CD4-positive, alpha-beta T cell (primary cell): ENCODE measurements around the gene GP1BA. TPM values are rescaled to one million over a fixed set of nuclear protein-coding genes. Genes with fewer than 3 reads are reported as not detected.

Experiments used
- ATAC-seq: fragments of 200-7000 bp; cut with Tn5 transposase; one replicate; pipeline ENCODE4 v1.10.0; 2022; ENCODE audit warnings: mild to moderate bottlenecking; ENCODE audit not compliant: poor library complexity
- CTCF ChIA-PET: fragments of 350-600 bp; sonication (Branson Sonifier 250); formaldehyde crosslinking; loops from one replicate; lab custom pipeline; 2021; ENCODE audit warnings: antibody characterized with exemption, inconsistent platforms; lab: Charles Lee
- POLR2A ChIA-PET: fragments of 350-600 bp; sonication (Branson Sonifier 250); formaldehyde crosslinking; loops from one replicate; lab custom pipeline; 2021; ENCODE audit warnings: antibody characterized with exemption, inconsistent platforms; lab: Charles Lee
- DNase-seq, 14 experiments: peaks; one replicate each; pipeline ENCODE4 v3.0.0-alpha.2; 2013 to 2020; ENCODE audit warnings: mixed read lengths in 2 of 14
- H3K27ac ChIP-seq, 2 donors: one replicate each; pipeline versions ENCODE4 v1.5.1 to v1.7.0; 2013; ENCODE audit warnings: low read length in 2 of 2, low read depth in 1 of 2, mild to moderate bottlenecking in 1 of 2
- H3K27me3 ChIP-seq, 2 experiments: 1 replicate in 1 of 2; 2 replicates in 1 of 2; pipeline versions ENCODE4 v1.6.1 to v1.7.0; 2013; ENCODE audit warnings: low read length in 2 of 2, control low read depth in 1 of 2, mild to moderate bottlenecking in 1 of 2, moderate library complexity in 1 of 2; ENCODE audit not compliant: insufficient read depth in 2 of 2, control insufficient read depth in 1 of 2
- H3K36me3 ChIP-seq: one replicate; pipeline ENCODE4 v1.6.1; 2013; ENCODE audit warnings: low read length, control low read depth; ENCODE audit not compliant: insufficient read depth
- H3K4me1 ChIP-seq: one replicate; pipeline ENCODE4 v1.6.1; 2013; ENCODE audit warnings: low read length, control low read depth; ENCODE audit not compliant: insufficient read depth
- H3K4me3 ChIP-seq: one replicate; pipeline ENCODE4 v1.5.1; 2013; ENCODE audit warnings: mild to moderate bottlenecking, low read length, moderate library complexity
- H3K9me3 ChIP-seq, 2 experiments: 1 replicate in 1 of 2; 2 replicates in 1 of 2; pipeline versions ENCODE4 v1.6.1 to v1.7.0; 2013; ENCODE audit warnings: low read length in 2 of 2, mild to moderate bottlenecking in 2 of 2, control low read depth in 1 of 2, moderate library complexity in 1 of 2; ENCODE audit not compliant: control insufficient read depth in 1 of 2, insufficient read depth in 1 of 2
- H3K27ac Mint-ChIP-seq: one replicate; pipeline ENCODE4 v1.8.0; 2020; ENCODE audit warnings: mixed read lengths
- H3K27me3 Mint-ChIP-seq: one replicate; pipeline ENCODE4 v1.8.0; 2021; ENCODE audit warnings: mixed read lengths
- H3K36me3 Mint-ChIP-seq: one replicate; pipeline ENCODE4 v1.8.0; 2021; ENCODE audit warnings: low read depth, mixed read lengths
- H3K4me1 Mint-ChIP-seq: one replicate; pipeline ENCODE4 v1.8.0; 2021; ENCODE audit warnings: low read depth, mixed read lengths
- H3K4me3 Mint-ChIP-seq: one replicate; pipeline ENCODE4 v1.8.0; 2020; ENCODE audit warnings: mild to moderate bottlenecking, mixed read lengths
- H3K9me3 Mint-ChIP-seq: one replicate; pipeline ENCODE4 v1.8.0; 2020; ENCODE audit warnings: mixed read lengths
- intact Hi-C, 2 experiments: fragments of 100-400 bp; cut with DNase I in 1 of 2; cut with micrococcal nuclease in 1 of 2; formaldehyde crosslinking; loops; one replicate each; pipeline versions ENCODE4 v1.15.1 to v1.9.0; 2023 to 2025; cut with DNase I, micrococcal nuclease
- total RNA-seq, 174 experiments: library from RNA in 2 of 174; stranded (reverse) in 2 of 174; gene quantifications; one replicate each; pipeline ENCODE4 v1.2.3 and lab custom pipeline; 2021 to 2026
- TF ChIP-seq, protein P1 (sequence below): fragments of 200-600 bp; IDR thresholded peaks from one replicate; pipeline ENCODE4 v1.8.0; 2022; ENCODE audit warnings: antibody characterized with exemption, mild to moderate bottlenecking

The GP1BA gene
- total RNA-seq, 2 experiments from 2014 or later: not detected

DNA sequence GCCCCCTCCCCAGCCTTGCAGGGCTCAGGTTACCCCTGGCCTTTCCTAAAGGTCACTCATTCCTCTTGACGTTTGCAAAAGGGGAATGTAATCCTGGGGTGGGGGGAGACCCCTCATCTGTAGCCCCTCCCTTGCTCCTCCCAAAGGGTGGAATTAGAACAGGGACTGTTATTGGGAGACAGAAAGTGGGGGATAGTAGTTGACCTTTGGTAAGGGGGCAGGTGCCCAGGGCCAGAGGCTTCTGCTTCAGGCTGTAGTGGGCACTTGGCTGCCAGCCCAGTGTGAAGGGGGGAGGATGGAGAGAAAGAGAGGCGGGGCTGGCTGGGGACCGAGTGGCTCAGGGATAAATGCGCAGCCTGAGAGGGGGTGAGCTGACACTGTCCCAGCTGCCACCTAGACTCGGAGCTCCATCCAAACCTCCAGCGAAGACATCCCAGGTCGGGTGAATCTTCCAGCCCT lies 18.7 kb downstream of the GP1BA start, which contains the start of gene ENO3:
Gene ENO3, plus strand, starts transcription at position 374 of the 459 bp plus-strand sequence. CDS start 711 bp downstream, outside the sequence.
- peaks cover 0 to under 1% of the 10 kb centered on the region in 2 experiments for H3K9me3 ChIP-seq
- H3K4me1 Mint-ChIP-seq: peaks cover 32% of the 10 kb centered on the region
- no peaks in the 10 kb centered on the region for H3K9me3 Mint-ChIP-seq
- POLR2A ChIA-PET: interaction anchor here (0.9 to 13.9 kb wide), 3 partner anchors 12 to 51 kb away, joined by 3 to 350 read pairs (median 137); partner anchors contain the start of genes C17orf107, RNF167, SLC25A11 and SPAG7
- intact Hi-C loops: loop anchor here in 1 of 2 experiments (1.0 kb wide), 1 partner anchor 16 kb away; no protein-coding TSS in a partner anchor
- ATAC-seq (no peak), DNase-seq (no peak)
- CTCF ChIA-PET: no interaction called here
- H3K36me3 ChIP-seq: peaks cover 14% of the 10 kb centered on the region
- peaks cover 27% of the 10 kb centered on the region for H3K4me1 ChIP-seq
- peak within 1 kb of the TSS; percentile 83 for H3K27ac Mint-ChIP-seq
- H3K4me3 ChIP-seq: peak within 1 kb of the TSS; percentile 99
- no peaks in the 10 kb centered on the region for H3K27me3 ChIP-seq
- peak within 1 kb of the TSS; percentile 86 for H3K4me3 Mint-ChIP-seq
- H3K36me3 Mint-ChIP-seq: peaks cover 24% of the 10 kb centered on the region
- TF ChIP-seq, protein P1, sequence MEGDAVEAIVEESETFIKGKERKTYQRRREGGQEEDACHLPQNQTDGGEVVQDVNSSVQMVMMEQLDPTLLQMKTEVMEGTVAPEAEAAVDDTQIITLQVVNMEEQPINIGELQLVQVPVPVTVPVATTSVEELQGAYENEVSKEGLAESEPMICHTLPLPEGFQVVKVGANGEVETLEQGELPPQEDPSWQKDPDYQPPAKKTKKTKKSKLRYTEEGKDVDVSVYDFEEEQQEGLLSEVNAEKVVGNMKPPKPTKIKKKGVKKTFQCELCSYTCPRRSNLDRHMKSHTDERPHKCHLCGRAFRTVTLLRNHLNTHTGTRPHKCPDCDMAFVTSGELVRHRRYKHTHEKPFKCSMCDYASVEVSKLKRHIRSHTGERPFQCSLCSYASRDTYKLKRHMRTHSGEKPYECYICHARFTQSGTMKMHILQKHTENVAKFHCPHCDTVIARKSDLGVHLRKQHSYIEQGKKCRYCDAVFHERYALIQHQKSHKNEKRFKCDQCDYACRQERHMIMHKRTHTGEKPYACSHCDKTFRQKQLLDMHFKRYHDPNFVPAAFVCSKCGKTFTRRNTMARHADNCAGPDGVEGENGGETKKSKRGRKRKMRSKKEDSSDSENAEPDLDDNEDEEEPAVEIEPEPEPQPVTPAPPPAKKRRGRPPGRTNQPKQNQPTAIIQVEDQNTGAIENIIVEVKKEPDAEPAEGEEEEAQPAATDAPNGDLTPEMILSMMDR: no peak
- H3K27me3 Mint-ChIP-seq: no peaks in the 10 kb centered on the region
- peak within 1 kb of the TSS; percentile 73 to 98 for H3K27ac ChIP-seq

DNA sequence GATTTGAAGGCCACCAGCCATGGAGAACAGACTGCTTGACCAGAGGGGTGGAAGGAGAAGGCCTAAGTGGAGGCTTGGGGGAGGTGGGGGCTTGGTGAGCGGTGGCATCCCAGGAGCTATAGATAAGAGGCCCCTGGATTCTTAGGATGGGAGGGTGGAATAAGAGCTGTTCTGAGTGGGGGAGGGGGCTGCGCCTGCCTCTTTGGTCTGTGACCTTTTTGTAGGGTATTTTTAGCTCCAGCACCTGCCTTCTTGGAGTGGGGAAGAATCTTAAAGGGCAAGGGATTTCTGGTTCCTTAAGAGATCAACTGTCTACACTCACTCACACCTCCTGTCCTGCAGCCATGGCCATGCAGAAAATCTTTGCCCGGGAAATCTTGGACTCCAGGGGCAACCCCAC lies 19.4 kb downstream of the GP1BA start:
- H3K27me3 ChIP-seq: no peaks in the 10 kb centered on the region
- H3K9me3 ChIP-seq: no peaks in the 10 kb centered on the region
- ATAC-seq: no peak
- TF ChIP-seq, protein P1: no peak
- ChIA-PET CTCF (no interaction called here), POLR2A (interaction anchor here (6.3 to 13.9 kb wide), 2 partner anchors 13 to 16 kb away, joined by 137 to 350 read pairs; partner anchors contain the start of genes RNF167, SLC25A11 and SPAG7)
- no peaks in the 10 kb centered on the region for H3K9me3 Mint-ChIP-seq
- peaks cover 17% of the 10 kb centered on the region for H3K36me3 Mint-ChIP-seq
- no peak for DNase-seq
- H3K4me3 ChIP-seq: no peak overlapping the region
- H3K4me1 ChIP-seq: peaks cover 20% of the 10 kb centered on the region
- H3K27me3 Mint-ChIP-seq: no peaks in the 10 kb centered on the region
- H3K4me1 Mint-ChIP-seq: peaks cover 26% of the 10 kb centered on the region
- intact Hi-C loops: no loop called here
- peaks cover 7% of the 10 kb centered on the region for H3K36me3 ChIP-seq
- peak overlapping the region; percentile 83 for H3K27ac Mint-ChIP-seq
- H3K27ac ChIP-seq: no peak overlapping the region
- H3K4me3 Mint-ChIP-seq: peak overlapping the region; percentile 86

DNA sequence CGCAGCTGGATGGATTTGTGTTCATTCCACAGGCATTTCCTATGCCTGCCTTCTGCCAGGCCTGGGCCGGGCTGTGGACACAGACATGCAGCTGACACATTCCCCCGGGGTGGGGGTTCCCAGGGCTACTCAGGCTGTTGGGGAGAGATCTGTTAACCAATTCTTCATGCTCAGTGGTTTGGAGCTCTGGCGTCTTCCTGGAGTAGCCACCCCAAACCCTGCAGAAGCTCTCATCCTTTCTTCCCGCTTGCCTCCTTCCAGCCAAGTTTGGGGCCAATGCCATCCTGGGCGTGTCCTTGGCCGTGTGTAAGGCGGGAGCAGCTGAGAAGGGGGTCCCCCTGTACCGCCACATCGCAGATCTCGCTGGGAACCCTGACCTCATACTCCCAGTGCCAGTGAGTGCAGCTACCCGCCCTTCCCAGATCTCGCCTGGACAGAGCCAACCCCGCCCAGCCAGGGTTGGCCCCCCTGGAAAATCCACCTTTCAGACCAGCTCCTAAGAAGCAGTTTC lies 21.4 kb downstream of the GP1BA start:
- no peaks in the 10 kb centered on the region for H3K27me3 Mint-ChIP-seq
- intact Hi-C loops: no loop called here
- Histone ChIP-seq H3K9me3 (no peaks in the 10 kb centered on the region), H3K27me3 (no peaks in the 10 kb centered on the region), H3K36me3 (no peaks in the 10 kb centered on the region), H3K27ac (no peak overlapping the region), H3K4me3 (no peak overlapping the region), H3K4me1 (peaks cover 16% of the 10 kb centered on the region)
- no peak overlapping the region for H3K27ac Mint-ChIP-seq
- ATAC-seq: no peak
- ChIA-PET CTCF (interaction anchor here (1.2 kb wide), 1 partner anchor 14 kb away, joined by 3 read pairs; the partner anchor contains the start of gene SPAG7), POLR2A (interaction anchor here (1.1 to 13.9 kb wide), 3 partner anchors 14 to 34 kb away, joined by 3 to 350 read pairs (median 6); partner anchors contain the start of genes CAMTA2, RNF167, SLC25A11 and SPAG7)
- H3K9me3 Mint-ChIP-seq: no peaks in the 10 kb centered on the region
- TF ChIP-seq, protein P1: no peak
- peaks cover 24% of the 10 kb centered on the region for H3K4me1 Mint-ChIP-seq
- no peak for DNase-seq
- peaks cover 8% of the 10 kb centered on the region for H3K36me3 Mint-ChIP-seq
- H3K4me3 Mint-ChIP-seq: no peak overlapping the region
